Fibroblast of villous mesenchyme (primary cell): ENCODE results near the gene ZBTB11. TPM values are rescaled to one million over a fixed set of nuclear protein-coding genes. Genes with fewer than 3 reads are reported as not detected.
"Not testable (repeated sequence)": the region's sequence is repeated elsewhere in the genome, so short reads cannot be mapped to it uniquely, and the experiment has no call there.

ENCODE experiments used
- DNase-seq: peaks from one replicate; pipeline ENCODE4 v3.0.0-alpha.2; 2010; ENCODE audit warnings: low read depth
- H3K4me3 ChIP-seq: 2 replicates; pipeline ENCODE4 v1.5.1; 2011; ENCODE audit warnings: low read depth, mild to moderate bottlenecking, low read length
- CTCF ChIP-seq: IDR thresholded peaks from 2 replicates; pipeline ENCODE4 v1.5.1; 2012; ENCODE audit warnings: low read depth, mild to moderate bottlenecking, low read length; ENCODE audit not compliant: insufficient read depth
- total RNA-seq: library from RNA; depleted of rRNA; stranded (reverse); fragments of >200 nt; gene quantifications from 2 replicates; pipeline ENCODE4 v1.2.3, GENCODE V29; 2012

Gene ZBTB11
- total RNA-seq, 1 donor: 33.2 TPM

GRCh38 chr3:101635345-101635744, 41.6 kb downstream of the ZBTB11 start:
- TF ChIP-seq CTCF: no peak

GRCh38 chr3:101634591-101635196, 42.2 kb downstream of the ZBTB11 start:
- no peak for DNase-seq
- no peak for TF ChIP-seq CTCF
- H3K4me3 ChIP-seq: no peak overlapping the region

More at GRCh38 chr3:101635345-101635744, 41.6 kb downstream of the ZBTB11 start:
- DNase-seq: peak; percentile 61
- no peak overlapping the region for H3K4me3 ChIP-seq

- TF ChIP-seq CTCF: no peak
- DNase-seq: no peak
- no peak overlapping the region for H3K4me3 ChIP-seq
These were observed 43.7 kb downstream of the ZBTB11 start for GRCh38 chr3:101633186-101633585.

GRCh38 chr3:101632586-101632985, 44.3 kb downstream of the ZBTB11 start:
- DNase-seq: no peak
- no peak for TF ChIP-seq CTCF
- H3K4me3 ChIP-seq: no peak overlapping the region

DNA sequence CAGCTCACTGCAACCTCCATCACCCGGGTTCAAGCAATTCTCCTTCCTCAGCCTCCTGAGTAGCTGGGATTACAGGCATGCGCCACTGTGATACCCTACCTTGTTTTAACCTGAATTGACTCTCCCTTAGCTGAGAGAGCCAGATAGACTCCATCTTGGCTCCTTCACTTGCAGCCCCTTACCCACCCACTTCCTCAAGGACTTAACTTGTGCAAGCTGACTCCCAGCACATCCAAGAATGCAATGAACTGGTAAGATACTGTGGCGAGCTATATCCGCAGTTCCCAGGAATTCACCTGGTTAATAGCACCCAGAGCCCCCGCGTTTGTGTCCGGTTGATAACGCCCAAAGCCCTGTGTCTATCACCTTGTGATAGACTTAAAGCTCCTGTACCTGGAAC, 45.0 kb downstream of the ZBTB11 start:
- H3K4me3 ChIP-seq, DNase-seq: not testable (repeated sequence)

GRCh38 chr3:101631098-101631796, 45.7 kb downstream of the ZBTB11 start:
- no peak for DNase-seq

More at GRCh38 chr3:101631098-101631796, 45.7 kb downstream of the ZBTB11 start:
- H3K4me3 ChIP-seq: no peak overlapping the region
- no peak for TF ChIP-seq CTCF
